Activated naive CD4-positive, alpha-beta T cell treated with anti-CD3 and anti-CD28 coated beads, Interleukin-2, amount 10 ng/mL, durations not matched to agents 7 days and 5 days (primary cell): ENCODE measurements around the gene SLC10A7.

Experiments used
- CTCF ChIA-PET: fragments of 350-600 bp; sonication (Branson Sonifier 250); formaldehyde crosslinking; loops from one replicate; lab custom pipeline; 2021; ENCODE audit warnings: antibody characterized with exemption; lab: Charles Lee
- DNase-seq: peaks from one replicate; pipeline ENCODE4 v3.0.0-alpha.2; 2020
- H3K27ac Mint-ChIP-seq: one replicate; pipeline ENCODE4 v1.8.0; 2021; ENCODE audit warnings: mild to moderate bottlenecking, moderate library complexity, mixed read lengths
- H3K27me3 Mint-ChIP-seq: one replicate; pipeline ENCODE4 v1.8.0; 2021; ENCODE audit warnings: mild to moderate bottlenecking, mixed read lengths
- H3K36me3 Mint-ChIP-seq: one replicate; pipeline ENCODE4 v1.8.0; 2021; ENCODE audit warnings: mixed read lengths
- H3K4me1 Mint-ChIP-seq: one replicate; pipeline ENCODE4 v1.8.0; 2021; ENCODE audit warnings: mixed read lengths
- H3K4me3 Mint-ChIP-seq: one replicate; pipeline ENCODE4 v1.8.0; 2021; ENCODE audit warnings: mild to moderate bottlenecking, moderate library complexity, mixed read lengths
- H3K9me3 Mint-ChIP-seq: one replicate; pipeline ENCODE4 v1.8.0; 2021; ENCODE audit warnings: mixed read lengths

Gene SLC10A7

DNA sequence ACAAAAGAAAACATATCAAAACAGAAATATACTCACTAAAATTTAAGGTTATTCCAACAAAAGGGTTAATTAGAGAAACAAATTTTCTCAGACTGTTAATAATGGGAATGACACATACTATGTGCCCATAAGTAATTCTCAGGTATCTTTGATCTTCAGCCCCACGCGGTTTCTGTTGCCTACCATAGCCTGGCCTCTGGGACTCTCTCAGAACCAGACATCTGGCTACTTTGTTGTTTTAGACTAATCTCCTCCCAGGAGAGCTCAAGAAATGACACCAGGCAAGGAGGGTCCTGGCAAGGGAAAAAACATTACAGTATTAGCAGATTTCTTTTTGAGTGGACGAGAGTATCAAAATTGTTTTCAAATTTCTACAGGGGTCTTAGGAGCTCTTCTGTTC, 43.7 kb downstream of the SLC10A7 start:
- Mint-ChIP-seq H3K27ac (no peak overlapping the region), H3K9me3 (peaks cover 14% of the 10 kb centered on the region), H3K4me1 (peaks cover 4% of the 10 kb centered on the region), H3K36me3 (peaks cover 13% of the 10 kb centered on the region), H3K27me3 (no peaks in the 10 kb centered on the region), H3K4me3 (no peak overlapping the region)
- no peak for DNase-seq
- CTCF ChIA-PET = no interaction called here

DNA sequence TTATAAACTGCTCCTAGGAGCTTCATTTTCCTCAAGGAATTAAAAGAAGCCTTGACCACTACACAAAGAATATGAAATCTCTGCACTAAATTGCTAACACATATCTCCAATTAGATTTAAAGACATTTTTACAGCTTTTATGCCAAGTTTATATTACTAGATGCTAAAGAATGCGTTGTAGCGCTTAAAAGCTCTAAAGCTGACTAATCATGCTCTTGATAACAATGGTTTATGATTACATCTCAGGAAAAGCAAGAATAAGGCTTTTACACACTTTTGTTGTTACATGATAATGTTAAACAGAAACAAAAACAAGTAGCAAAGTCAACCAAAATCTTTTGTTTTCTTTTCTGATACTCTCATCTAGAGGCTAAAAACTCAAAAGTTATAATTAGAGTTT, 44.7 kb downstream of the SLC10A7 start:
- DNase-seq = no peak
- CTCF ChIA-PET = interaction anchor here (0.7 kb wide), 1 partner anchor 174 kb away, joined by 3 read pairs; no protein-coding TSS in a partner anchor
- peaks cover 6% of the 10 kb centered on the region for H3K9me3 Mint-ChIP-seq
- peaks cover 6% of the 10 kb centered on the region for H3K36me3 Mint-ChIP-seq
- no peaks in the 10 kb centered on the region for H3K27me3 Mint-ChIP-seq
- H3K27ac Mint-ChIP-seq = no peak overlapping the region
- peaks cover 4% of the 10 kb centered on the region for H3K4me1 Mint-ChIP-seq
- no peak overlapping the region for H3K4me3 Mint-ChIP-seq

DNA sequence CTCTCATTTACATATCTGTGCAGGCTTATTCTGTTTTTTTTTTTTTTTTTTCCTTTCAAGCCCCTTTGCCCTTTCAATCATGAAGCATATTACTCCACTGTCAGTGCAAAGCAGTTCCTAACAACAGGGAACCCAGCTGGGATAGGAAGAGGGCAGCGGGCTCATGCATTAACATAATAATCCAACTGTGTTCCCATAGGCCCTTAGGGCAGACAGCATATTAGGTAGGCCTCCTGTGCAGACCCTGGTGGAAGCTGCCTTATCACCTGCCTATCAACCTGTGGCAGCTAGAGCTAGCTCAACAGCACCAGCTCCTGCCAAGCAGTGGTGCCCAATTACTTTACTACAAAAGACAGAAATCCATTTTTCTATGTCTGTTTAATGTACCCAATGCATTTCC, 49.3 kb downstream of the SLC10A7 start:
- Mint-ChIP-seq H3K27me3 (no peaks in the 10 kb centered on the region), H3K9me3 (no peaks in the 10 kb centered on the region), H3K36me3 (peaks cover 1% of the 10 kb centered on the region), H3K4me3 (no peak overlapping the region), H3K27ac (no peak overlapping the region), H3K4me1 (no peaks in the 10 kb centered on the region)
- DNase-seq = no peak
- CTCF ChIA-PET = no interaction called here

DNA sequence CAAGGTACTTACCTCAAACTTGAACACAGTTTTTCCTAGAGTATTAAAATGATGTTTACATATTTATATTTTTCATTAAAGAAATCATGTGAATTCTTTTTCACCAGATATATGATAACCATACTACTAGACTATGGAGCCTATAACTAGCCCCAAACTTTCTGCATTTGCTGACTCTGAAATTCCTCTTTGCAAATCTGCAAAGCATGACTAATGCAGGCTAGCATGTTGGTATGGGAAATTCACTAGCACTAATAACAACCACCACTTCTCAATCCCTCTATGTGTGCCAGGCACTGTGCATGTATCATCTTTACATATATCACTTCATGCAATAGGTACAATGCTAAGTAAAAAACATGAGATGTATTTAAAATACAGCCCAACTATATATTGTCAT, 51.1 kb downstream of the SLC10A7 start:
- H3K27me3 Mint-ChIP-seq = no peaks in the 10 kb centered on the region
- H3K9me3 Mint-ChIP-seq = no peaks in the 10 kb centered on the region
- no peaks in the 10 kb centered on the region for H3K4me1 Mint-ChIP-seq
- CTCF ChIA-PET = no interaction called here
- H3K27ac Mint-ChIP-seq = no peak overlapping the region
- no peak overlapping the region for H3K4me3 Mint-ChIP-seq
- peaks cover 1% of the 10 kb centered on the region for H3K36me3 Mint-ChIP-seq
- DNase-seq = no peak

DNA sequence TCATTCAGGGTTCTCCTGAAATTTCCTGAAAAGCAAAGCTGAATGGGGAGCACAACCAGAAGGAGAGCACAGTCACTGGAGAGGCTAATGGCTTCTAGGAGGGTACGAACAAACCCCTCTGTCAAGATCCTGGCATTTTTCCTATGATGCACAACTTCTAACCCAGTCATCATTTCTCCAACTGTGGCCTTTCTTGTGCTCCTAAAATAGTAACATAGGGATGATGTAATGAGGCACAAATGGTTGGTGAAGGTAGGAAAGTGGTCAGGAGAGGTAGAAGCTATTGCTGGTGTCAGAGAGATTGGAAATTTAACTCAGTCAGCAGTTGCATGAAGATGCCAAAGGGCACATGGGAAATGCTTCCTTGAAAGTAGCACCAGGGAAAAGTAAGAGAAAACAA, 52.7 kb downstream of the SLC10A7 start:
- CTCF ChIA-PET = no interaction called here
- no peak for DNase-seq
- H3K4me3 Mint-ChIP-seq = no peak overlapping the region
- H3K36me3 Mint-ChIP-seq = peaks cover 1% of the 10 kb centered on the region
- H3K27ac Mint-ChIP-seq = no peak overlapping the region
- H3K9me3 Mint-ChIP-seq = no peaks in the 10 kb centered on the region
- no peaks in the 10 kb centered on the region for H3K4me1 Mint-ChIP-seq
- H3K27me3 Mint-ChIP-seq = no peaks in the 10 kb centered on the region

DNA sequence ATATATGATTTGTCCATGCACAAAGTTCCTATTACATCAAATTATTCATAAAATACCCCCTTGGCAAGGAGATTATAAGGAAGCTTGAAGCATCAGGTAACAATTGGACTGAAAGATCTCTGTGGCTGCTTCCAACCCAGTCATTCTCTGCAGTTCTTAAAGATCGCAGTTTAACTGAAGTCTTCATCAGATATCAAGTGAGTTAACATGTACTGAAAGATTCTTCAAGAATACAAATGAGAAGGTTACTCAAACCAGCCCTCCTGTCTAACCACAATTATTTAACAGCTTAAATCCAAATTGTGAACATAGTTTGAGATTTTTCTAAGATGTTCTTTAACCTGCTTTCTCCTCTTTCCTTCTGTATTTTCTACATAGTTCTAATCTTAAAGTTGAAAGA, 56.1 kb downstream of the SLC10A7 start:
- Mint-ChIP-seq H3K4me1 (no peaks in the 10 kb centered on the region), H3K4me3 (no peak overlapping the region), H3K27me3 (no peaks in the 10 kb centered on the region), H3K27ac (no peak overlapping the region), H3K9me3 (no peaks in the 10 kb centered on the region), H3K36me3 (peaks cover 2% of the 10 kb centered on the region)
- DNase-seq = no peak
- CTCF ChIA-PET = no interaction called here

DNA sequence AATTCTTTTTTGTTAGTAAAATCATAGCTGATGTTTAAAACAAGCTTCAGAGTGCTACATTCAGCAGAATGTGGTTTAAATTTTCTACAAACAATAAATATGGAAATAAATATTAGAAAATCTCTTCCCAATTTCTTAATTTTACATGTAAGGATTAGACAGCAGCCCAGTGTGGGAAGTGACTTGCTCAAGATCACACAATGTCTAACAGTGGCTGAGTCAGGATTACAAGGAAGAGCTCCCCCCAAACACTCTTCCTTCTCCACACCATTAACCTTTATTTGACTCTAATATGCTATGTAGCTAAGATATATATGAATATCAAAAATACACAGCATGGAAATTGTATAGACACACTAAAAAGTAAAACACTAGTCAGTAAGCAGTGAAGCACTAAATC, 59.5 kb downstream of the SLC10A7 start:
- H3K4me3 Mint-ChIP-seq = no peak overlapping the region
- peaks cover 8% of the 10 kb centered on the region for H3K4me1 Mint-ChIP-seq
- H3K36me3 Mint-ChIP-seq = peaks cover 7% of the 10 kb centered on the region
- peaks cover 5% of the 10 kb centered on the region for H3K9me3 Mint-ChIP-seq
- CTCF ChIA-PET = no interaction called here
- no peak for DNase-seq
- no peak overlapping the region for H3K27ac Mint-ChIP-seq
- no peaks in the 10 kb centered on the region for H3K27me3 Mint-ChIP-seq

DNA sequence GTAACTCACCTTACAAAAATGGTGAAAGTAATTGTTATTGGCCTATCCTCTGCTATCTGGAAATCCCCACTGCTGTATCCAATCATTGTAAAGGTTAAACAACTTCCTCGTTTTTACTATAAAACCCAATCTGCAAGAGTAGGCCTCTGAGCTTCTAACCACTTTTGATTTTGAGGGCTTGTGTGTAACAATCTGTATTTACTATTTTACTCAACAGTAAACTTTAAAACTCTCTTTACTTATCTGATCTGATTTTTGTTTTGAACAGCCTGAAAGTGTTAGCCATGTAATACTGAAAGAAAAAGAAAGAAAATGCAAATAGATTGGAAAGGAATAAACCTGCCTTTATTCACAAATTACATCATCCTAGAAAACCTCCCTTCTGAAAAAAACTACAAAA, 63.1 kb downstream of the SLC10A7 start:
- no peak for DNase-seq
- no peaks in the 10 kb centered on the region for H3K27me3 Mint-ChIP-seq
- H3K27ac Mint-ChIP-seq = peak overlapping the region; percentile 86
- H3K9me3 Mint-ChIP-seq = peaks cover 5% of the 10 kb centered on the region
- peaks cover 7% of the 10 kb centered on the region for H3K36me3 Mint-ChIP-seq
- CTCF ChIA-PET = no interaction called here
- H3K4me3 Mint-ChIP-seq = no peak overlapping the region
- H3K4me1 Mint-ChIP-seq = peaks cover 8% of the 10 kb centered on the region

DNA sequence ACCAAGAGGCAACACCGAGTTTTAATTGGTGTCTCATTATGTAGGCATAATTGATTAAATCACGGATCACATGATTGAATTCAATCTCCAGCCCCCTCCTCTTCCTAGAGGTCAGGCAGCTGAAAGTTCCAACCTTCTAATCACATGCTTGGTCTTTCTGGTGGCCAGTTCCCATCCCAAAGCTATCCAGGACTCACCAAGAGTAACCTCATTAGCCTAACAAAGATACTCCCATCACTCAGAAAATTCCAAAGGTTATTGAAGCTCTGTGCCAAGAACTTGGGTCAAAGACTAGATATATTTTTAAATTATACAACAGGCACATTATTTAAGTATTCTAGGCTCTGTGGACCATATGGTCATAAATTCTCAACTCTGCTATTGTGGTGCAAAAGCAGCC, 65.1 kb downstream of the SLC10A7 start:
- Mint-ChIP-seq H3K4me1 (peaks cover 8% of the 10 kb centered on the region), H3K36me3 (peaks cover 7% of the 10 kb centered on the region), H3K9me3 (peaks cover 6% of the 10 kb centered on the region), H3K27ac (no peak overlapping the region), H3K4me3 (no peak overlapping the region), H3K27me3 (no peaks in the 10 kb centered on the region)
- CTCF ChIA-PET = no interaction called here
- no peak for DNase-seq

DNA sequence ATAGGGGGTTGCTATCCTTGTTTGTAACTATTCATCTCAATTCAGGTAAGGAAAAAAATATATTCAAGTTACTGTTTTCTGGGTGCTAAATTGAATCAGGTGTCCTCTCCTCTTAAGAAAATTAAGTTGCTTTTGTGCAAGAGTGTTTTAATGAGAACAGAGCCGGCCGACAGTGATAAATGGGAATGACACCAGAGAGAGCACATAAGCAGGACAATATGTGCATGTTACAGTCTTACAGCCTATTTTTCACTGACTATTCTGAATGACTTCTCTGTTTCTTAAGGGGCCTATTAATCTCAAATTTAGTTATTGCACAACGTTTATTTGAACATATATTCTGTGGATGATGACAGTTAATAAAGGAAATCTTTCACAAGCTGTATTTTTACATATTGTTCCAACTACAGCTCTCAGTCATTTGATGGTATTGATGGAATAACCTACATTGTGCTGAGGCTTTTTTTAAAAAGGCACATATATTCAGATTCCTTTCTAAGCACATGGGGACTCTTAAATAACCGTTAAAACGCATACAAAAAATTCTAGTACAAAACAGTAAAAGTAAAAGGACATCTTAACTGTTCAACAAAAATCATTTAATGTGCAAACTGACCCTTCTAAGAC, 68.4 kb downstream of the SLC10A7 start:
- CTCF ChIA-PET = no interaction called here
- no peak for DNase-seq

DNA sequence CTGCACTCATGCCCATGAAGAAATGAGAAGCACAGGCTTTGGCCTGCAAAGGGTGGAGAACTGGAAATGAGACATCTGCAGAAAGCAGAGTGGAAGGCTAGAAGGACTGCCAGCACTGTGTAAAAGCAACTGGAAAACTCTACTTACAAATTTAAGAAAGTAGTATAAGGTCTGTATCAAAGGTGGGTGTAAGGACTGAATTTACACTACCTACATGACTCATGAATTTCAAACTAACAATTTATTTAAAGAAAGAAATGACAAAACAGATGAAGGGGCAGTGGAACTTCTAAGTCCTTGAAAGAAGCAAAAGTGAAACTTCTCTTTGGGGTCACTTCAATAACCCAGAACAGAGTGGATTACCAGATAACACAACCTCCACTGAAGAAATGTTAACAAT, 71.2 kb downstream of the SLC10A7 start:
- Mint-ChIP-seq H3K4me3 (no peak overlapping the region), H3K27me3 (no peaks in the 10 kb centered on the region), H3K9me3 (peaks cover 4% of the 10 kb centered on the region), H3K4me1 (peaks cover 13% of the 10 kb centered on the region), H3K36me3 (peaks cover 6% of the 10 kb centered on the region), H3K27ac (no peak overlapping the region)
- CTCF ChIA-PET = no interaction called here
- no peak for DNase-seq

More for the DNA sequence above, 68.4 kb downstream of the SLC10A7 start:
- peaks cover 3% of the 10 kb centered on the region for H3K36me3 Mint-ChIP-seq
- peaks cover 6% of the 10 kb centered on the region for H3K9me3 Mint-ChIP-seq
- H3K4me3 Mint-ChIP-seq = no peak overlapping the region
- H3K27me3 Mint-ChIP-seq = no peaks in the 10 kb centered on the region
- no peak overlapping the region for H3K27ac Mint-ChIP-seq
- peaks cover 16% of the 10 kb centered on the region for H3K4me1 Mint-ChIP-seq

DNA sequence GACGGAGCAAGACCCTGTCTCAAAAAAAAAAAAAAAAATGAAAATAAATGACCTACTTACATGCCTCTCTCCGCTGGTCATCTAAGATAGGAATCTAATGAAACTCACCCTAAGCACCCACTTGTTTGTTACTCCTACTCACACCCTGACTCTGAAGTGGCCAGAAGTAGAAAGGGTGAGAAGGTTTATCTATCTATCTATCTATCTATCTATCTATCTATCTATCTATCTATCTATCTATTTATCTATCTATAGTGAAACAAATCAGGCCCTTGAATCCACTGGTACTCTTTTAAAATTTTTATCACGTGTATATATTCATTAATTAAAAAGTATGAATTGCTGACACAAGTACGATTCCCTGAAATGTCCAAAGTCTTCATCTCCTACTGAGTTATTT, 75.2 kb downstream of the SLC10A7 start:
- no peak overlapping the region for H3K4me3 Mint-ChIP-seq
- CTCF ChIA-PET = no interaction called here

DNA sequence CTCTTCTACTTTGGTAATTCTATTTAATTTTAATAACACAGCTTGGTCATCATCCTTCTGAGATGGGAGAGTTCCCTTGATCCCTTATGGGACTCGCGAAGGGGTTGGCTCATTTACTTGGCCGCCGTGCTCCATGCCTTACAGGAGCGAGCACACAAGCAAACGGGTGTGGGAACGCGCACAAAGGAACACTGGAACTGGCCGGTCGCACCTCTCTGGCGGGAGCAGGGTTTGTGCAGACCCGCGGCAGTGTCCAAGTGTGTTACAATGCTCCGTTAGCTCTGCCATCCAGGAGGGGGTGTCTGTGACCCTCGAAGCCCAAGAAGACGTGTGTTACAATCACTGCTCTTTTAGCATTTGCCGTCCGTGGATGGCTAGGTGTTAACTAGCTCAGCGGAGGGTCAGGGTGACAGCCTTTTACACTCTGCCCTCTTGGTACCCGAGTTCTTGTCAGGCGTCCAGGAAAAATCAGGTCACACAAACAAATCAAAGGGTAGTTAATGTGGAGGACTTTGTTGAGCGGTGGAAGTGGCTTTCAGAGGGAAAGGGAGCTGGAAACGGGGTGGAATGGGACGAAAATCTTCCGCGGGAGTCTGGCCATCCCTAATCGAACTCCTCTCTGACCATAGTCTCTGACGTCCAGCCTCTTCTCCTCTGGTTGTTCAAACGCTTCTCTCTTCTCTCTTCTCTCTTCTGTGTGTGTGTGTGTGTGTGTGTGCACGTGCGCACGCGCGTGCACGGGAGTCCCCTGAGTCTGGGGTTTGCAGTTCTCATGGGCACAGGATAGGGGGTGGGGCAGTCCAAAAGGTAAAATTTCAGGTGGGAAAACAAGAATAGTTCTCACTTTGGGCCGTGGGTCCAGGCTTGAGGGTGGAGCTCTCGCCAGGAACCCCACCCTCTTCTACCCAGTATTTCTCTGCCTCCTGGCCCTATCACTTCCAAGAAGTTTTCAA, 76.3 kb downstream of the SLC10A7 start:
- H3K36me3 Mint-ChIP-seq = peaks cover 10% of the 10 kb centered on the region
- no peak overlapping the region for H3K27ac Mint-ChIP-seq
- peaks cover 6% of the 10 kb centered on the region for H3K4me1 Mint-ChIP-seq
- H3K4me3 Mint-ChIP-seq = no peak overlapping the region
- no peaks in the 10 kb centered on the region for H3K9me3 Mint-ChIP-seq
- H3K27me3 Mint-ChIP-seq = no peaks in the 10 kb centered on the region
- DNase-seq = no peak
- CTCF ChIA-PET = no interaction called here

More for the DNA sequence above, 75.2 kb downstream of the SLC10A7 start:
- no peak for DNase-seq
- Mint-ChIP-seq H3K27ac (no peak overlapping the region), H3K4me1 (peaks cover 13% of the 10 kb centered on the region), H3K27me3 (no peaks in the 10 kb centered on the region), H3K36me3 (peaks cover 10% of the 10 kb centered on the region), H3K9me3 (peaks cover 1% of the 10 kb centered on the region)

DNA sequence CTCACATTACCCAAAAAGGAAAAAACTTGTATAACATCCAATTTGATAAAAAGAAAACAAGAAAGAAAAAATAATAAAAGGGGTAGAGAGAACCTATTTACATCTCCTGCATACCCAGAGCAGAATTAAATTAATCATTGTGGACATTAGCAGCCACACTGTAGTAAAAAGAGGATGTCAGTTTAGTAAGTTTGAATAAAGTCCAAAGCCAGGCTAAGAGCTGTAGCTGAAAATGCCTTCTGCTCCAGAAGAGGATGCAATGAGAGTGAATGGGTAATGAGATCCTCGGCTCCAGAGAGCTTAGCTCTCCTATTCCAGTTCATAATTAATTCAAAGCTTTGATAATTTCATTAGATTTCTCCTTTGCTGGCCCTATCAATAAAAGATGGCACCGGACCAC, 78.2 kb downstream of the SLC10A7 start:
- no peak for DNase-seq
- Mint-ChIP-seq H3K27me3 (no peaks in the 10 kb centered on the region), H3K36me3 (peaks cover 10% of the 10 kb centered on the region), H3K4me1 (no peaks in the 10 kb centered on the region), H3K4me3 (no peak overlapping the region), H3K27ac (no peak overlapping the region), H3K9me3 (no peaks in the 10 kb centered on the region)
- CTCF ChIA-PET = no interaction called here

DNA sequence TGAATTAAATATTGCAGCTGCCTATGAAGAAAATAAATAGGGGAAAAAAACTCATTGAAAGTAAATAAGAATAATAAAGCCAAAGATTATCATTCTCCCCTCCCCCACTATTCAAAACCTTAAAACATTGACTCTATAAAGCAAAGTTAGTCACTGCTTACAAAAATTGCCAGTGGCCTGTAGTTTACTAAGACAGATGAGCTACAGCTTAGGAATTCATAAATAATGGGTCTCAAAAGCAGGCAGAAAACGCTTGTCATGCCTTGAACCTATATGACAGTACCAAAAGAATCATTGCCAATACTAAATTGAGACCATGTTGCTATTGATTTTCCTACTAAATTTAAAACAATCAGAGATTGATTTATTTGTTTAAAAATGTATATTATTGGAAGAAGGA, 78.9 kb downstream of the SLC10A7 start:
- DNase-seq = no peak
- Mint-ChIP-seq H3K27me3 (no peaks in the 10 kb centered on the region), H3K27ac (no peak overlapping the region), H3K4me1 (no peaks in the 10 kb centered on the region), H3K9me3 (no peaks in the 10 kb centered on the region), H3K4me3 (no peak overlapping the region), H3K36me3 (peaks cover 10% of the 10 kb centered on the region)
- CTCF ChIA-PET = no interaction called here
